H1 (cell line): ENCODE data around the gene SIPA1L3. TPM values are rescaled to one million over a fixed set of nuclear protein-coding genes. Genes with fewer than 3 reads are reported as not detected.

Experiments
- BCL11A ChIP-seq, 2 experiments: IDR thresholded peaks; one replicate each; pipeline ENCODE4 v1.6.1; 2011; ENCODE audit warnings: low read depth in 2 of 2, low read length in 2 of 2, mild to moderate bottlenecking in 2 of 2
- CBX5 ChIP-seq: fragments of 300-800, 300-1000 bp; sonication (generic); IDR thresholded peaks from 2 replicates; pipeline ENCODE4 v1.7.1; 2016; ENCODE audit warnings: antibody characterized with exemption, low read length, low read depth
- CHD2 ChIP-seq: IDR thresholded peaks from 2 replicates; pipeline ENCODE4 v1.6.1; 2012; ENCODE audit warnings: low read length, improper control_type of control experiment
- GABPA ChIP-seq: IDR thresholded peaks from 2 replicates; pipeline ENCODE4 v1.6.1; 2011; ENCODE audit warnings: mild to moderate bottlenecking, low read length, moderate library complexity, borderline replicate concordance; ENCODE audit not compliant: insufficient read depth
- MAFK ChIP-seq: IDR thresholded peaks from 2 replicates; pipeline ENCODE4 v1.6.1; 2012; ENCODE audit warnings: low read depth, mild to moderate bottlenecking, improper control_type of control experiment, low read length
- PHF8 ChIP-seq: fragments of 200-600 bp; sonication (generic); conservative IDR thresholded peaks from 2 replicates; pipeline ENCODE4 v1.7.1; 2012; ENCODE audit warnings: low read depth, mild to moderate bottlenecking, inconsistent platforms, low read length, moderate library complexity
- POLR2AphosphoS5 ChIP-seq: IDR thresholded peaks from 2 replicates; pipeline ENCODE4 v1.6.1; 2011; ENCODE audit warnings: low read depth, low read length
- RNF2 ChIP-seq: fragments of 200-900, 300-1000 bp; sonication (generic); IDR thresholded peaks from 2 replicates; pipeline ENCODE4 v1.7.1; 2016; ENCODE audit warnings: borderline replicate concordance, low read depth, mild to moderate bottlenecking, antibody characterized with exemption, low read length; ENCODE audit not compliant: poor library complexity, severe bottlenecking; ENCODE audit errors: missing control alignments
- SUZ12 ChIP-seq: fragments of 200-600 bp; sonication (generic); IDR thresholded peaks from 2 replicates; pipeline ENCODE4 v1.6.1; 2012; ENCODE audit warnings: mild to moderate bottlenecking, inconsistent platforms, low read length, moderate library complexity, mixed read lengths
- TAF1 ChIP-seq: IDR thresholded peaks from 2 replicates; pipeline ENCODE4 v1.6.1; 2011; ENCODE audit warnings: mild to moderate bottlenecking, low read depth, low read length
- TEAD4 ChIP-seq: IDR thresholded peaks from 2 replicates; pipeline ENCODE4 v1.6.1; 2012; ENCODE audit warnings: low read depth, low read length, inconsistent platforms, mixed read lengths
- polyA plus RNA-seq, 7 experiments: library from polyadenylated mRNA; depleted of rRNA in 3 of 7; stranded (reverse) in 5 of 7; unstranded in 2 of 7; fragments of >200 nt in 5 of 7; fragments of 200-250 nt in 2 of 7; gene quantifications; 1 replicate in 5 of 7; 2 replicates in 1 of 7; 4 replicates in 1 of 7; pipeline versions ENCODE4 v1.2.1 to v1.2.3, GENCODE V29; 2011 to 2013; ENCODE audit warnings: missing spikeins in 2 of 7, mixed read lengths in 2 of 7
- total RNA-seq: library from RNA; stranded (reverse); fragmentation: NEBNext Ultra II Directional; extraction: Animal tissue kit (Norgen Biotek cat#: 25700); gene quantifications from 2 replicates; pipeline ENCODE4 v1.2.1, GENCODE V29; 2021
- TF ChIP-seq, protein P1 (sequence below): fragments of 300-600 bp; sonication (generic); IDR thresholded peaks from 2 replicates; pipeline ENCODE4 v1.7.1; 2012; ENCODE audit warnings: low read length, moderate library complexity, mild to moderate bottlenecking, inconsistent platforms; ENCODE audit not compliant: insufficient replicate concordance

Gene SIPA1L3
- total and polyA plus RNA-seq, 2 of the 8 experiments (the other 6 are each of a cell fraction or from before 2014, with no cell fraction given) = 15.0 to 54.9 TPM

DNA sequence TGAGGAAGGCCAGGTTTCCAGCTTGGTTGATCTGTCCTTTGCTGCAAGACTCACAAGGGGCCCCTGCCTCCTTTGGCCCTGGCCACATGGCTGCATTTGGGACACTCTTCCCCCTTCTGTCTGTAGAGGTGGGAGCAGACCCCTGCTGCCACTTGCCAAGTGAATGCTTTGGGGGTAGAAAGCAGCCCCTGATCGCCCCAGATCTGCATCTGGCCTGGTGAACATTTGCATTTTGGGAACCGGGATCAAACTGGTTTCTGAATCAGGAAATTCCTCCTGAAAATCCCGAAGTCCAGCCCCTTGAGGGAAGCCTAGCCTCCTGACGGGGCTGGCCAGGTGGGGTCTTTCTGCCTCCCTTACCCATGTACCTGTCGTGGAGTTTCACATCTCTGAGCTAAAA lies 302.1 kb downstream of the SIPA1L3 start (continued):
- TF ChIP-seq, protein P1, sequence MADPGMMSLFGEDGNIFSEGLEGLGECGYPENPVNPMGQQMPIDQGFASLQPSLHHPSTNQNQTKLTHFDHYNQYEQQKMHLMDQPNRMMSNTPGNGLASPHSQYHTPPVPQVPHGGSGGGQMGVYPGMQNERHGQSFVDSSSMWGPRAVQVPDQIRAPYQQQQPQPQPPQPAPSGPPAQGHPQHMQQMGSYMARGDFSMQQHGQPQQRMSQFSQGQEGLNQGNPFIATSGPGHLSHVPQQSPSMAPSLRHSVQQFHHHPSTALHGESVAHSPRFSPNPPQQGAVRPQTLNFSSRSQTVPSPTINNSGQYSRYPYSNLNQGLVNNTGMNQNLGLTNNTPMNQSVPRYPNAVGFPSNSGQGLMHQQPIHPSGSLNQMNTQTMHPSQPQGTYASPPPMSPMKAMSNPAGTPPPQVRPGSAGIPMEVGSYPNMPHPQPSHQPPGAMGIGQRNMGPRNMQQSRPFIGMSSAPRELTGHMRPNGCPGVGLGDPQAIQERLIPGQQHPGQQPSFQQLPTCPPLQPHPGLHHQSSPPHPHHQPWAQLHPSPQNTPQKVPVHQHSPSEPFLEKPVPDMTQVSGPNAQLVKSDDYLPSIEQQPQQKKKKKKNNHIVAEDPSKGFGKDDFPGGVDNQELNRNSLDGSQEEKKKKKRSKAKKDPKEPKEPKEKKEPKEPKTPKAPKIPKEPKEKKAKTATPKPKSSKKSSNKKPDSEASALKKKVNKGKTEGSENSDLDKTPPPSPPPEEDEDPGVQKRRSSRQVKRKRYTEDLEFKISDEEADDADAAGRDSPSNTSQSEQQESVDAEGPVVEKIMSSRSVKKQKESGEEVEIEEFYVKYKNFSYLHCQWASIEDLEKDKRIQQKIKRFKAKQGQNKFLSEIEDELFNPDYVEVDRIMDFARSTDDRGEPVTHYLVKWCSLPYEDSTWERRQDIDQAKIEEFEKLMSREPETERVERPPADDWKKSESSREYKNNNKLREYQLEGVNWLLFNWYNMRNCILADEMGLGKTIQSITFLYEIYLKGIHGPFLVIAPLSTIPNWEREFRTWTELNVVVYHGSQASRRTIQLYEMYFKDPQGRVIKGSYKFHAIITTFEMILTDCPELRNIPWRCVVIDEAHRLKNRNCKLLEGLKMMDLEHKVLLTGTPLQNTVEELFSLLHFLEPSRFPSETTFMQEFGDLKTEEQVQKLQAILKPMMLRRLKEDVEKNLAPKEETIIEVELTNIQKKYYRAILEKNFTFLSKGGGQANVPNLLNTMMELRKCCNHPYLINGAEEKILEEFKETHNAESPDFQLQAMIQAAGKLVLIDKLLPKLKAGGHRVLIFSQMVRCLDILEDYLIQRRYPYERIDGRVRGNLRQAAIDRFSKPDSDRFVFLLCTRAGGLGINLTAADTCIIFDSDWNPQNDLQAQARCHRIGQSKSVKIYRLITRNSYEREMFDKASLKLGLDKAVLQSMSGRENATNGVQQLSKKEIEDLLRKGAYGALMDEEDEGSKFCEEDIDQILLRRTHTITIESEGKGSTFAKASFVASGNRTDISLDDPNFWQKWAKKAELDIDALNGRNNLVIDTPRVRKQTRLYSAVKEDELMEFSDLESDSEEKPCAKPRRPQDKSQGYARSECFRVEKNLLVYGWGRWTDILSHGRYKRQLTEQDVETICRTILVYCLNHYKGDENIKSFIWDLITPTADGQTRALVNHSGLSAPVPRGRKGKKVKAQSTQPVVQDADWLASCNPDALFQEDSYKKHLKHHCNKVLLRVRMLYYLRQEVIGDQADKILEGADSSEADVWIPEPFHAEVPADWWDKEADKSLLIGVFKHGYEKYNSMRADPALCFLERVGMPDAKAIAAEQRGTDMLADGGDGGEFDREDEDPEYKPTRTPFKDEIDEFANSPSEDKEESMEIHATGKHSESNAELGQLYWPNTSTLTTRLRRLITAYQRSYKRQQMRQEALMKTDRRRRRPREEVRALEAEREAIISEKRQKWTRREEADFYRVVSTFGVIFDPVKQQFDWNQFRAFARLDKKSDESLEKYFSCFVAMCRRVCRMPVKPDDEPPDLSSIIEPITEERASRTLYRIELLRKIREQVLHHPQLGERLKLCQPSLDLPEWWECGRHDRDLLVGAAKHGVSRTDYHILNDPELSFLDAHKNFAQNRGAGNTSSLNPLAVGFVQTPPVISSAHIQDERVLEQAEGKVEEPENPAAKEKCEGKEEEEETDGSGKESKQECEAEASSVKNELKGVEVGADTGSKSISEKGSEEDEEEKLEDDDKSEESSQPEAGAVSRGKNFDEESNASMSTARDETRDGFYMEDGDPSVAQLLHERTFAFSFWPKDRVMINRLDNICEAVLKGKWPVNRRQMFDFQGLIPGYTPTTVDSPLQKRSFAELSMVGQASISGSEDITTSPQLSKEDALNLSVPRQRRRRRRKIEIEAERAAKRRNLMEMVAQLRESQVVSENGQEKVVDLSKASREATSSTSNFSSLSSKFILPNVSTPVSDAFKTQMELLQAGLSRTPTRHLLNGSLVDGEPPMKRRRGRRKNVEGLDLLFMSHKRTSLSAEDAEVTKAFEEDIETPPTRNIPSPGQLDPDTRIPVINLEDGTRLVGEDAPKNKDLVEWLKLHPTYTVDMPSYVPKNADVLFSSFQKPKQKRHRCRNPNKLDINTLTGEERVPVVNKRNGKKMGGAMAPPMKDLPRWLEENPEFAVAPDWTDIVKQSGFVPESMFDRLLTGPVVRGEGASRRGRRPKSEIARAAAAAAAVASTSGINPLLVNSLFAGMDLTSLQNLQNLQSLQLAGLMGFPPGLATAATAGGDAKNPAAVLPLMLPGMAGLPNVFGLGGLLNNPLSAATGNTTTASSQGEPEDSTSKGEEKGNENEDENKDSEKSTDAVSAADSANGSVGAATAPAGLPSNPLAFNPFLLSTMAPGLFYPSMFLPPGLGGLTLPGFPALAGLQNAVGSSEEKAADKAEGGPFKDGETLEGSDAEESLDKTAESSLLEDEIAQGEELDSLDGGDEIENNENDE = no peak
- TF ChIP-seq TAF1 (0 out of 2 replicates have a peak, but pooled peaks have one; percentile 43), POLR2AphosphoS5 (peak; percentile 39), MAFK (no peak), TEAD4 (no peak), PHF8 (no peak), CHD2 (no peak), RNF2 (no peak), CBX5 (no peak), BCL11A (IDR thresholded peaks at IDR 0.05; ENCODE audit: low read depth in 2 of 2, low read length in 2 of 2) (no peak), SUZ12 (no peak), GABPA (no peak)
